ENCODE measurements around the gene PPM1H.

Gene PPM1H

DNA sequence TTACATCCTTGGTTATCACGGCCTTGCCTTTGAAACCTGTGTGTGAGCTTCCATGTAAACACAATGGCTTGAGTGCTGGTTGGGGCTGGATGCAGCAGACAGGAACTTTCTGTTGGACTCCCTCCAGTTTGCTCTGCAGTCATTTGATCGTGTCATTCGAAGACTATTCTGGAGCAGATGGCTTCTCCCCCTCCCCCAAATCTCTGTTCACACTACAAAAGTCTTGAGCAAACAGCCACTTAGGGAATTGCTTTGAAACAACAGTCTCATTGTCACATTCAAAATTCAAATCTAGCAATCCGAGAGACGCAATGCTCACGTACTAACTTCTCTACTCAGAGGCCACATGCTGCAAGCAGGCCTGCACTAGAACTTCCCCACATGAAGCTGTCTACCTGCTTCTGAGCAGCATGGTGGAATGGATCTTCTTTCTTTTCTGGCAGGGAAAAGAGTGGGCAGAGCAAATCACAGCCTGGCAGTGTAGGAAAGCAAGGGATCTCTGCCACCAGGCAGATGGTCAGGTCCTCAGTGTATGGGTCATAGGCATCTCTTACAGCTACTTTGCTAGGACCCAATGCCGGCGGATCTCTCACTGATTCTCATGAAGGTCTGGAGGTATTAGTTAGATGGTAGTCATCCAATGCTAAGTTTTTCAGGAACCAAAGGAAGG lies 214.2 kb downstream of the PPM1H start:
- no peak for DNase-seq (ENCODE audit: low read depth)
- H3K4me3 ChIP-seq (ENCODE audit: low read length) = no peak overlapping the region
- TF ChIP-seq, protein P1, sequence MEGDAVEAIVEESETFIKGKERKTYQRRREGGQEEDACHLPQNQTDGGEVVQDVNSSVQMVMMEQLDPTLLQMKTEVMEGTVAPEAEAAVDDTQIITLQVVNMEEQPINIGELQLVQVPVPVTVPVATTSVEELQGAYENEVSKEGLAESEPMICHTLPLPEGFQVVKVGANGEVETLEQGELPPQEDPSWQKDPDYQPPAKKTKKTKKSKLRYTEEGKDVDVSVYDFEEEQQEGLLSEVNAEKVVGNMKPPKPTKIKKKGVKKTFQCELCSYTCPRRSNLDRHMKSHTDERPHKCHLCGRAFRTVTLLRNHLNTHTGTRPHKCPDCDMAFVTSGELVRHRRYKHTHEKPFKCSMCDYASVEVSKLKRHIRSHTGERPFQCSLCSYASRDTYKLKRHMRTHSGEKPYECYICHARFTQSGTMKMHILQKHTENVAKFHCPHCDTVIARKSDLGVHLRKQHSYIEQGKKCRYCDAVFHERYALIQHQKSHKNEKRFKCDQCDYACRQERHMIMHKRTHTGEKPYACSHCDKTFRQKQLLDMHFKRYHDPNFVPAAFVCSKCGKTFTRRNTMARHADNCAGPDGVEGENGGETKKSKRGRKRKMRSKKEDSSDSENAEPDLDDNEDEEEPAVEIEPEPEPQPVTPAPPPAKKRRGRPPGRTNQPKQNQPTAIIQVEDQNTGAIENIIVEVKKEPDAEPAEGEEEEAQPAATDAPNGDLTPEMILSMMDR (conservative IDR thresholded peaks at IDR 0.05; ENCODE audit: low read depth, low read length) = no peak

DNA sequence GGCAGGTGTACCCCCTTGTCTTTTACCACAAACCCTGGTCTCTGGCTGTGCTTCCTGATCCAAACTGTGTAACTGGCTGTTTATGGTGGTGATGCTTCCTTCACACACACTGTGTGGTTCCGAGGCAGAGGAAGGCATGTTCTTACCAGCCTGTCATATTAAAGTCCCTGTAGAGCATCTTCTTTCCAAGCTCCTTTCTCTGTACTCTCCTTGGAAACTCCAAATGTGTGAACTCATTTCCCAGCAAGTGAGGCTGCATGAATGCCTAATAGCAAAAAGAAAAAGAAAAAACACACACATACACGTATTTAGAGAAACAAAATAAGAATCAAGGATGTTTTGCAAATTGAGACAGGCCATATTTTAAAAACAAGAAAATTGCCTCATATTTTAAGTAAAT lies 214.9 kb downstream of the PPM1H start:
- TF ChIP-seq, protein P1 (conservative IDR thresholded peaks at IDR 0.05; ENCODE audit: low read depth, low read length) = no peak
- DNase-seq (ENCODE audit: low read depth) = no peak
- no peak overlapping the region for H3K4me3 ChIP-seq (ENCODE audit: low read length)

DNA sequence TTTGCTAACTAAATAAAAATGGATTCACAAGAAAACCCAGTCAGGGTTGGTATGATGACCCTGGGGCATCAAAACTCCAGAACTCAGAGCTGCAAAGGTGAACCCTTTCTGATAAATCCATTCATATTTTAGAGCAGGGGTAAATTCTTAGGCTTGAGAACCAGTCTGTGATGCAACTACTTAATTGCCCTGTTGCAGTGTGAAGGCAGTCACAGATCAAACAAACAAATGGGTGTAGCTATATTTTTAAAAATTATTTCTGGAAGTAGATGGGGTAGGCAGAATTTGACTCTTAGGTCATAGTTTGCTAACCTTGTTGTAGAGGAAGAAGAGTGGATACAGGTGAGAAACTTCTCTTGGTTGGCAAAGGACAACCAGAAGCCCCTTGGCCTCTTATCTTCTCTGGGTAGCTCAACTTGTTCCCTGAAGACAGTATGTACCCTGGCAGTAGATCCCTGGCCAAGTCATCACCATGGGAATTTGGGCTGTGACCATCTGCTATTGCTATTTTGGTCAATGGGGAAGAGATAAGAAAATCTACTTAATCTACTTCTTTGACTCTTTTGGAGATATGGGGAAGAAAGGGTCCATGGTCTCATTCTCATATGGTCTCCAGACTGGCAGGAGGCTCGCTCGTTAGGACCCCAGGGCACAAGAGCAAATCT lies 216.1 kb downstream of the PPM1H start:
- no peak overlapping the region for H3K4me3 ChIP-seq (ENCODE audit: low read length)
- DNase-seq (ENCODE audit: low read depth) = no peak
- TF ChIP-seq, protein P1 (conservative IDR thresholded peaks at IDR 0.05; ENCODE audit: low read depth, low read length) = no peak

DNA sequence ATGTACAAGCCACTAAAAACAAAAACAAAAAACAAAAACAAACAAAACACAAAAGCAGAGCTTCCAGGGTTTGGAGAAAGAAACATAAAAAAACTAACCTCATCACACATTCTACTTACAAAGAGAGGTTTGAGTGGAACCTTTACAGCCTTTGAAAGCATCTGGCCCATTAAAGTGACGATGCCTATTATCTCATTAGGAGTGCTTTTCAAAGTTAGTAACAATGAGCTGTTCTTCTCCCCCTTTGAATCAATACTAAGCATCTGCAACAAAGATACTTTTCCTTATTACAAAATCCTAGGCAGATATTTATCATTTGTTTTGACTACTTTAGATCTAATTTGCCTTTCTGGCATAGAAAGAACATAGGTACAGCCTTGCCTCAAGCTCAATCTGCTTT lies 217.3 kb downstream of the PPM1H start:
- no peak overlapping the region for H3K4me3 ChIP-seq (ENCODE audit: low read length)
- no peak for DNase-seq (ENCODE audit: low read depth)
- TF ChIP-seq, protein P1 (conservative IDR thresholded peaks at IDR 0.05; ENCODE audit: low read depth, low read length) = no peak

DNA sequence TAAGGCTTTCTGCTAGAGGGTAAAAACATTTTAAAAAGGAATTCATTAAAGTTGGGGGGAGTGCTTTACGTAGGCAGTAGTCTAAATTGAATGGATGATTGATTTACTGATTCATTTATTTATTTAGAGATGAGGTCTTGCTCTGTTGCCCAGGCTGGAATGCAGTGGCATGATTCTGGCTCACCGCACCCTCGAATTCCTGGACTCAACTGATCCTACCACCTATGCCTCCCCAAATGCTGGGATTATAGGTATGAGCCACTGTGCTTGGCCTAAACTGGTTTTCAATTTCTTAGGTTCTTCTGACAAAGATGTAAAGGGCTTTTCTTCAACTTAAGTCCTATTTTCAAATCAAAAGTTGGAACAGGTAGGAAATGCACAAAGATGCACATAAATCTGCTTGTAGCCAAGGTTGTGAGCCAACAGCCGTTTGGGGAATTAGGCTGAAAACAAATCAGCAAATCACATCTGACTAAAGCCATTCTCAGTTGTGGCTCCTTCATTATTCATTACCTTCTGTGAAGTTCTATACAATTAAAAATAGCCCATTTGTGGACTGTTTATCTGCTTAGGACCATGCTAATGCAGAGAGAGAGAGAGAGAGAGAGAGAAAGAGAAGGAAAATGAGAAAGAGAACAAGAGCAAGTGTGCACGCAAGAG lies 218.0 kb downstream of the PPM1H start:
- DNase-seq (ENCODE audit: low read depth) = no peak
- no peak overlapping the region for H3K4me3 ChIP-seq (ENCODE audit: low read length)
- TF ChIP-seq, protein P1 (conservative IDR thresholded peaks at IDR 0.05; ENCODE audit: low read depth, low read length) = no peak

DNA sequence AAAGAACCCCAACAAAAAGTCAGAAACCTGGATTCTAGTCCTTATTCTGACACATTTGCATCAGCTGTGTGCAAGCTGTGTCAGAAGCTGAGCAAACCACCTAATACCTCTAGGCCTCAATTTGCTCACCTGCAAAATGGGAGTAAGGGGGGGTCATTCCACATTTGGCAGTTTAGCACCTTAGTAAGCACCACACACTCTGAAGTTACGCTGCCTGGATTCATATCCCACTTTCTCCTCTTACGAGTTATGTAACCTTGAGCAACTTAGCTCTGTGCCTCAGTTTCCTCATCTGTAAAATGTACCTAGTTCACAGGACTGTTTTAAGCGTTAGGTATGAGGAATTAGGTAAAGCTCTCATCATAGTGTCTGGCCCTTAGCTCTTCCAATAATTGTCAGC lies 218.9 kb downstream of the PPM1H start:
- no peak overlapping the region for H3K4me3 ChIP-seq (ENCODE audit: low read length)
- no peak for DNase-seq (ENCODE audit: low read depth)
- TF ChIP-seq, protein P1 (conservative IDR thresholded peaks at IDR 0.05; ENCODE audit: low read depth, low read length) = no peak

Measured in retinal pigment epithelial cell (primary cell).